ENCODE data around the gene SLN.
"Not testable (repeated sequence)": the region's sequence is repeated elsewhere in the genome, so short reads cannot be mapped to it uniquely, and the experiment has no call there.

The SLN gene

GRCh38 chr11:107711861-107712755, at the start of gene SLN:
Gene SLN (minus strand): TSS chr11:107712056.
- DNase-seq: no peak

DNA sequence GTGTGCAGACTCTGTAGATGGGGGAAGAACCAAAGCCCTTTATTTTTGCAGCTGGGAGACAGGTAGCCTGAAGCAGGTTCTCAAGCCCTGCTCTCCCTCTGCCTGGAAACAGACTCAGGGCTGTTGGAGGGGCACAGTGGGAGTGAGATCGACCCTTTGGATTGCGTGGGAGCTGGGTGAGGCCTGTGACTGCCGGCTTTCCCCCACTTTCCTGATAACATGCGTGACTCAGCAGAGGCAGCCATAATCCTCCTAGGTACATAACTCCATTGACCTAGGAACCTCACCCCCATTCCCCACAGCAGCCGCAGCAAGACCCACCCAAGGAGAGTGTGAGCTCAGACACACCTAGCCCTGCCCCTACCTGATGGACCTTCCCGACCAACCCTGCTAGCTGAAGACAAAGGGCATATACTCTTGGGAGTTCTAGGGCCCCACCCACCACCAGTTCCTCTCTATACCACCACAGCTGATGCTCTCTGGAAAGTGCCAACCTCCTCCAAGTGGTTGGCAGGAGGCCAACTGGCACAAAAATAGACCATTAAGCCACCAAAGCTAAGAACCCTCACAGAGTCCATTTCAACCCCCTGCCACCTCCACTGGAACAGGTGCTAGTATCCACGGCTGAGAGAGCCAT, 47.0 kb upstream of the SLN start:
- DNase-seq: not testable (repeated sequence)

GRCh38 chr11:107757661-107758060, 45.8 kb upstream of the SLN start:
- DNase-seq: no peak

- DNase-seq: no peak
These were observed 44.7 kb upstream of the SLN start for GRCh38 chr11:107756553-107756952.

DNA sequence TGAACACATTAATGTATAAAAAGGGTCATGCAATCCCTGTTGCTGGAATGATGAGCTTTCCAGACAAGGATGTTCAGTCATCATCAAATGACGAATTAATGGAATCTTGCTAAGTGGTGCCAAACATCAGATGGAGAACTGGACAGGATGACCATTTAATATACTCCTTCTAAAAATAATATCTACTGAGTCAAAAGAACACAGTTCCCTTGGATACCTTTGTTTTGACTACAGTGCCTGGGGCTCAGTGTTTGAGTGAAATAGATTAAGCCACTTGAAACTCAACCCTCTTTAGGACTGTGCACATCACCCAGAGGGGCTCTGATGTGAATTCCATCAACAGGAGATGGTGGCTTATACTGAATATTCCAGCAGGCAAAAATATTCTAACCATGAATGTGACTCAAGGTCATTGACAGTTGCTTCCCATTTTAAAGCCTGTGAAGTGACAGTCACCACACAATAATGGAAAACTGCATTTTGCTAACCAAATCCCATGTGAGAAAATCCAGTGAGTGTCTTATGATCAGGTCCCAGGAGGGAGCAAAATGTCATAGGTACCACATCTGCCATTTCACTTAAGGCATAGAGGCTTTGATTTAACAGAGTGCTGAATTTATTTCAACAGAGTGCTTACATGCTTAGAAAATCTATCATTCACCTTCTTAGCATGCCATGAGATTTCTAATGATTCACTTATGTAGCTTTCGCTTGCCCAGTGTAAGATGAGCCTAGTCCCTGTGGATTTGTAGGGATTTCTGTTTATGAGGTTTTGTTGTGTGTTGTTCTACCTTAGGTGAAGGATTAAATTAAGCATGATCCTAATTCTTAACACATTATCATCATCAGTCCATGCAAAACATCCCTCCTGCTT, 41.3 kb upstream of the SLN start:
- no peak for DNase-seq

DNA sequence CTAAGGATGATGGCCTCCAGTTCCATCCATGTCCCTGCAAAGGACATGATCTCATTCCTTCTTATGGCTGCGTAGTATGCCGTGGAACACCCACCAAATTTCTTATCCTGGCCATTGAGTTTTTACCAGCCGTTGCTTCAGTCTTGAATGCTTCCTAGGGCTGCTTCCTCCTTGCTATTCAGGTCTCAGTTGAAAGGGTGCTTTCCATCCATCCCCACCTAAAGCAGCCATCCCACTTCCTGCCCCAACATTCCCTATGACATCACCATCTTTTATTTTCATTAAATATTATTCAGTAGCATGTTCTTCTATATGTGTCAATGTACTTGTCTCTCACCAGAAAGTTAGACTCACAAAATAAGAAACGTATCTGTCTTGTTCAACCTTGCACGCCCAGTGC, 40.7 kb upstream of the SLN start:
- no peak for DNase-seq

DNA sequence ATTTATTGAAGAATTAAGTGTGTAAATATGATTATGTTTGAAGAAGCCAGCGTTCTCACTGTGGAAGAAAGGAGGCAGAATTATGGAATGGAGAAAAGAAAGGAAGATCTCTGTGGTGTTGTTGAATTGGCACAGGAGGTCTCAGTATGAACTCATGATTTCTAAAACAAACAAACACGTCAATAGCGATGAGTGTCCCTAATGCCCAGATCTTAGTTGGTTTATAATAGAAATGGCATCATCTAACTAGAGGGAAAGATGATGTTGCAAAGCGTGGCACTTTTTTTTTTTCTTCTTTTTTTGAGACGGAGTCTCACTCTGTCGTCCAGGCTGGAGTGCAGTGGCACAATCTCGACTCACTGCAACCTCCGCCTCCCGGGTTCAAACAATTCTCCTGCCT, 39.2 kb upstream of the SLN start:
- no peak for DNase-seq

GRCh38 chr11:107750313-107750712, 38.5 kb upstream of the SLN start:
- no peak for DNase-seq

GRCh38 chr11:107747622-107748021, 35.8 kb upstream of the SLN start:
- no peak for DNase-seq

GRCh38 chr11:107744736-107745135, 32.9 kb upstream of the SLN start:
- no peak for DNase-seq

DNA sequence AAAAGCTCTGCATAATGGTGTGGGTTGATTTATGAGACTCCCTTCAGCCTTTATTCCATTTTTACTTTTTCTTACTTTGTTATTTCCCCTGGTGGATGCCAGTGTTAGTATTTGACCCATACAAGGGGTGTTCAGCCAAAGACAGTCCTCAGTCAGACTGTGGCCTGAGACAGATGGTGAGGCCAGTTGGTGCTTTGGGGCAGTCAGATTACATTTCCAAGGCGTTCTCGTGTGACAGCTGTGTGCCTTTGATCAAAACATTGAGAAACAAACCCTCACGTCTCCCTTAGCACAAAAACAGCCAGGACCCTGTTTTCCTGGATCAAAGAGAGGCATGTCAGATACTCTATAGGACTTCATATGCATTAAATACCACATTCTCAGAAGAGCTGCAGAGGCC, 31.3 kb upstream of the SLN start:
- DNase-seq: no peak

DNA sequence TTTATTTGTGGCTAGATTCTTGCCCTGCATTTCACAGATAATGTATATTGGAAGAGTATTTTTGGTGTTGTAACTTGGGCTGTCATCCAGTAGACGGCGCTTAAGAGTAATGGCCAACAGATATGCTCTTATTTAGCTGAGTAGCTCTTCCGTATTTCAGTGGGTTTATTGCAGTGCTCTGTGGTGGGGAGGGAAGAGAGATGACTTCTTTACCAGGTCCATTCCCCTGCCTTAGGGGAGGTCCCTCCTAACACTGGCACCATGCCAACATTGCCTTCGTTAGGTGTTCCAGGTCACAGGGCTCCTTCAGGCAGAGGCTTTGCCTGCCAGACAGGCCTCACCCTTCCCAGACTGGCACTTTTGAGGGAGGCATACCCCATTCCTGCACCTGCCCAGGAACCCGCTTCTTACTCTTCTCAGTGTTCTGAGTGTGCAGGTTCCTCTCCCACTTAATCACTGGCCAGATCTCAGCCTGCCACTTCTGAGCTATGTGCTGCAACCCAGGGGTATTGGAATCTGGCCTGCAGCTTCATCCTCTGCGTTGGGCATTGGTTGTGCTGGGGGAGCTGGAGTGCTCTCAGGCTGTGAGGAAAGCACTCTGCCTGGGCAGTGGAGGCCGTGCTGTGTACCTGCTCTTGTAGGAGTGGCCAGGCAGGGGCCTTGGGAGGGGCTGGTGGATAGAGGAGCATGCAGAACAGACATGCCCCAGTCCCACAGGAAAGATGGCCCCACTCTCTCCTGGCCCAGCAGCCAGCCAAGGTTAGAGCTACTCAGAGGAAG, 29.4 kb upstream of the SLN start:
- DNase-seq: peak; percentile 37 to 56

DNA sequence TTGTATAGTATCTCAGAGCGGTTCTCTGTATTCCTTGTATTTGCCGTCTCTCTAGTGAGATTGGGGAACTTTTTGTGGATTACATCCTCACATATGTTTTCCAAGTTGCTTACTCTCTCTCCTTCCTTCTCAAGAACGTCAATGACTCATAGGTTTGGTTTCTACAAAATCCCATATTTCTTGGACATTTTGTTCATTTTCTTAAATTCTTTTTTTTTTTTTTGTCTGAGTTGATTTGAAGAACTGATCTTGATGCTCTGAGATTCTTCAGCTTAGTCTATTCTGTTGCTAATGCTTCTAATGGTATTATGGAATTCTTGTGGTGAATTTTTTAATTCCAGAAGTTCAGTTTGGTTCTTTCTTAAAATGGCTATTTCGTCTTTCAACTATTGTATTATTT, 28.4 kb upstream of the SLN start:
- DNase-seq: no peak

DNA sequence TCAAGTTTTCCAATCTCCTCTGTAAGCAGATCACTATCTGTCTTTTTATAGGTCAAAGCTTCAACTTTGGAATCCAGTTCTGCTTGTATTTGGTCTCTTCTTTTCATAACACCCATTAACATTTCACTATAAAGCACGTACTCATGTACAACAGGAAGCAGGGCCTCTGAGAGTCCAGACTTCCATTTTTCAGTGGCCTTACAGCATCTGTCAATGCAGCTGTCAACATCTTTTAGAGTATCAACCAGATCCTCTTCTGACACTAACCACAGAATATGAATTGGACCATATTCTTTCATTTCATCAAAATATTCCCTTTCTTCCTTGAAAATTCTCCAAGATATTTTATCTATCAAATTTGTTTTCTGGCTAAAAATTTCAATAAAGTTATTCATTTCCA, 24.7 kb upstream of the SLN start:
- DNase-seq: no peak

DNA sequence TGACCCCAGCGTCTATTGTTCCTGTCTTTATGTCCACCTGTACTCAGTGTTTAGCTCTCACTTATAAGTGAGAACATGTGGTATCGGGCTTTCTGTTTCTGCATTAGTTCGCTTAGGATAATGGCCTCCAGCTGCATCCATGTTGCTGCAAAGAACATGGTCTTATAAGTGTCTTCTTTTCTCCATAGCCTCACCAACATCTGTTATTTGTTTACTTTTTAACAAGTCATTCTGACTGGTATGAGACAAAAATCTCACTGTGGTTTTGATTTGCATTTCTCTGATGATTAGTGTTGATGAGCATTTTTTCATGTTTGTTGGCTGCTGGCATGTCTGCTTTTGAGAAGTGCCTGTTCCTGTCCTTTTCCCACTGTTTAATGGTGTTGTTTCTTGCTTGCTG, 21.7 kb upstream of the SLN start:
- DNase-seq: no peak

- DNase-seq: no peak
These were observed 20.8 kb upstream of the SLN start for GRCh38 chr11:107732689-107733051.

- DNase-seq: no peak
These were observed 20.3 kb upstream of the SLN start for GRCh38 chr11:107731941-107732688.

- no peak for DNase-seq
These were observed 10.8 kb upstream of the SLN start for GRCh38 chr11:107722662-107723061.

DNA sequence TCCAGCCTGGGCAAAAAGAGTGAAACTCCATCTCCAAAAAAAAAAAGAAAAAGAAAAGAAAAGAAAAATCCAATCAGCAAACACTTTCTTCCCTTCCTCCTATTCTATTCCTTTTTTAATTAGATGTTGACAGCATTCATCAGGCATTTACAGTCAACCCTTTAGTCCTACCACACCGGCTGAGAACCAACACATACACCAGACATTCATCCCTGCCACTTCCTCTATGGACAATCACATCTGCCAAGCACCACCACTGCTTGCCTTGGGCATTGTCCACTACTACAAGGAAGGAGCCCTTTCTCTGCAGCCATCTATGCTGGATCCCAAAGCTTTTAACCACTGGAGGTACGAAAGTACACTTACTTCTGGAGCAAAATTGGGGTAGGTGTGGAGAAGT, 9.4 kb upstream of the SLN start:
- DNase-seq: no peak

- no peak for DNase-seq
These were observed 8.5 kb upstream of the SLN start for GRCh38 chr11:107720303-107720774.

DNA sequence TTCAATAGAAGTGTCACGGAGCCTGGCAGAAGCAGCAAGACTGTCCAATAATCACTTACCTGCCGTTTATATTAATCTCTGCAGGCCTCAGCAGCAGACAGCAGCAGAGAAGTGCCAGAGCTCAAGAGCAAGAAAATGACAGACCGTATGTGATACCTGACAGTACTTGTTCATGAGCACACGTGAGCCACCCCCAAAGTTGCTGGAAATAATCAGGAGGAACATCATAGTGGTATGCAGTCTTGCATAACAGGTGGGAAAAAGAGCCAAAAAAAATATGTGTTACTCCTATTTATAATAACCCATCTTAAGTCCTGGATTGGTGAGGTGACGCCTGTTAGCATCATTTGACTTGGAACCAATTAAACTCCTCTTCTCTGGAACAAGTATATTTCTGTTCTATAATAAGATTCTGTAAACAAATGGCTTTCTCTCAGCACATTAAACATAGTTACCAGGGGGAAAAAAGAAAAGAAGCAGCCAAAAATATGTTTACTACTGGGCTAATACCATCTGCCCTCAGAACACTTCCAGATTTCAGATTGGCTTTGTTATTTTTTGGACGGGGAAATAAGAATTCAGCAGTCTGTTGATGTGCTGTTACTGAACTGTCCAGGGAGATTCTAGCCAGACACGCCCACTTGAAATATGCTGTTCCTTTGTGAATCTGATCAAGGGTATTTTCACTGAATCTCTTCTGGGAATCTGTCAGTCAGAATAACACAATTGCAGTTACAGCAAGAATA, 7.9 kb upstream of the SLN start:
- no peak for DNase-seq
